Retinal pigment epithelial cell (primary cell): Measurements from ENCODE around the gene L3MBTL4.

ENCODE experiments used
- DNase-seq: peaks from one replicate; pipeline ENCODE4 v3.0.0-alpha.2; 2010; ENCODE audit warnings: low read depth
- H3K4me3 ChIP-seq: 2 replicates; pipeline ENCODE4 v1.5.1; 2011; ENCODE audit warnings: mild to moderate bottlenecking, low read length, control low read depth, moderate library complexity
- TF ChIP-seq, protein P1 (sequence below): conservative IDR thresholded peaks from 2 replicates; pipeline ENCODE4 v1.5.1; 2011; ENCODE audit warnings: low read depth, low read length, control low read depth, inconsistent platforms

Gene L3MBTL4

DNA sequence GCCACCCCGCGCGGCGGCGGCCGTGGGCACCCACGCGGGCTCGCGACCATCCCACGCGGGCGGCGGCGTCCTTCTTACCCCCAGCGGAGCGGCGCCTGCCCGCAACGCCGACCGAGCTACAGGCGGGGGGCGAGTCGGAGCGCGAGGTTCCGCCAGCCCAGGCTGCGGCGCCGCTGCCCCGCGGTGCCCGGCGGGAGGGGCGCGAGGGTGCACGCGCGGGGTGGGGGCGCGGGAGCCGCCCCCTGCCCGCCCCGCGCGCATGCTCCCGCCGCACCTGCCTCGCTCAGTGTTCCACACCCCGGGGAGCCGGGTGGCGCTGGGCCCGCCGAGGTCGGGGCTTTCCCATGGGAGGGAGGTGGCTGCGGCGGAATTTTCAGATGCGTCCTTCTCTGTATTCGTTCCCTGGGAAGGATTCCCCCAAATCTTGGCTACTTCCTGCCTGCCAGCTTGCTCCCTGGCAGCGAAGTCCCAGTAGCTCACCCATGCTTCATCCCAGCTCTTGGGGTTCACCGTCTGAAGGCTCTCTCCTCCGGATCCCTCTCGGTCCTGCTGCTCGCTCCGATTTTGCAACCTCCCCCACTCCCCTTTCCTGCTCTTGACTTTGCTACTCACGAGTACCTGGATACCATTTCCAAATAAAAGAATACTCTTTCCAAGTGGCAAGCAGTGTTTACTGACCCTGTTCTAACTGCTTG lies at the start of gene L3MBTL4:
Gene L3MBTL4, minus strand, starts transcription at position 189 of the 695 bp plus-strand sequence. CDS start 103,286 bp downstream, outside the sequence.
- TF ChIP-seq, protein P1, sequence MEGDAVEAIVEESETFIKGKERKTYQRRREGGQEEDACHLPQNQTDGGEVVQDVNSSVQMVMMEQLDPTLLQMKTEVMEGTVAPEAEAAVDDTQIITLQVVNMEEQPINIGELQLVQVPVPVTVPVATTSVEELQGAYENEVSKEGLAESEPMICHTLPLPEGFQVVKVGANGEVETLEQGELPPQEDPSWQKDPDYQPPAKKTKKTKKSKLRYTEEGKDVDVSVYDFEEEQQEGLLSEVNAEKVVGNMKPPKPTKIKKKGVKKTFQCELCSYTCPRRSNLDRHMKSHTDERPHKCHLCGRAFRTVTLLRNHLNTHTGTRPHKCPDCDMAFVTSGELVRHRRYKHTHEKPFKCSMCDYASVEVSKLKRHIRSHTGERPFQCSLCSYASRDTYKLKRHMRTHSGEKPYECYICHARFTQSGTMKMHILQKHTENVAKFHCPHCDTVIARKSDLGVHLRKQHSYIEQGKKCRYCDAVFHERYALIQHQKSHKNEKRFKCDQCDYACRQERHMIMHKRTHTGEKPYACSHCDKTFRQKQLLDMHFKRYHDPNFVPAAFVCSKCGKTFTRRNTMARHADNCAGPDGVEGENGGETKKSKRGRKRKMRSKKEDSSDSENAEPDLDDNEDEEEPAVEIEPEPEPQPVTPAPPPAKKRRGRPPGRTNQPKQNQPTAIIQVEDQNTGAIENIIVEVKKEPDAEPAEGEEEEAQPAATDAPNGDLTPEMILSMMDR = no peak
- peak within 1 kb of the TSS; percentile 52 for H3K4me3 ChIP-seq
- no peak for DNase-seq

DNA sequence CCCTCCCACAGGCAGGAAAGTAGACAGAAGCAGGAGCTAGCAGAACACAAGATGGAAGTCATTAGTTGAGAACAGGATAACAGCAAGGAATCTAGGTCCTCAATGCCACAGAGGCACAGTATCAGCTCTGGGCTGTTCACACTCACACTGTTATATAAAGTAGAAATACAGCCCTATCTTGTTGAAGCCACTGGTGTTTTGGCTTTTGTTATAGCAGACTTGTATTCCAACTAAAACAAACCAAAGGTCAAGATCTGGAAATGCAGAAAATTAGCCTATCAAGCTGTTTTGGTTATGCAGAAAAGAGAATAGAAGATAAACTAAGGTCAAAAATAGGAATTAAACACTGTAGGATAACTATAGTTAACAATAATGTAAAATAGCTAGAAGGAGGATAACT lies 37.5 kb upstream of the L3MBTL4 start:
- DNase-seq = no peak
- H3K4me3 ChIP-seq = no peak overlapping the region
- TF ChIP-seq, protein P1 = no peak

DNA sequence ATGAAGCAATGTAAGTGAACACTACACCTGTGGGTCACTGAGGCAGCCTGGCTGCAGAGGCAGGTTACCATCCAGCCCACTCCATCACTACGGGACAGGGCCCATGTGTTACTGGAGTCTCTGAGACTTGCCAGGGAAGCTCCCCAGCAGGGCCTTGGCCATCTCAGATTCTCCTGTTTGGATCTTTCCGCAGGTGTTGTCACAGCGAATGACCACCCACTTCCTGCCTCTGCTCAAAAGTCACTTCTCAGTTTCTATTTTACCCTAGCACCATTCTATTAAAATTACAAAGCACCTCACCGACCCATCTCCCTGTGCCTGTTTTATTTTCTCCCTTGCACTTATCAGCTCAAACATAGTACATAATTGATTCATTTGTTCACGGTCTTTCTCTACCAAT lies 34.5 kb upstream of the L3MBTL4 start:
- TF ChIP-seq, protein P1 = no peak
- DNase-seq = no peak
- no peak overlapping the region for H3K4me3 ChIP-seq

DNA sequence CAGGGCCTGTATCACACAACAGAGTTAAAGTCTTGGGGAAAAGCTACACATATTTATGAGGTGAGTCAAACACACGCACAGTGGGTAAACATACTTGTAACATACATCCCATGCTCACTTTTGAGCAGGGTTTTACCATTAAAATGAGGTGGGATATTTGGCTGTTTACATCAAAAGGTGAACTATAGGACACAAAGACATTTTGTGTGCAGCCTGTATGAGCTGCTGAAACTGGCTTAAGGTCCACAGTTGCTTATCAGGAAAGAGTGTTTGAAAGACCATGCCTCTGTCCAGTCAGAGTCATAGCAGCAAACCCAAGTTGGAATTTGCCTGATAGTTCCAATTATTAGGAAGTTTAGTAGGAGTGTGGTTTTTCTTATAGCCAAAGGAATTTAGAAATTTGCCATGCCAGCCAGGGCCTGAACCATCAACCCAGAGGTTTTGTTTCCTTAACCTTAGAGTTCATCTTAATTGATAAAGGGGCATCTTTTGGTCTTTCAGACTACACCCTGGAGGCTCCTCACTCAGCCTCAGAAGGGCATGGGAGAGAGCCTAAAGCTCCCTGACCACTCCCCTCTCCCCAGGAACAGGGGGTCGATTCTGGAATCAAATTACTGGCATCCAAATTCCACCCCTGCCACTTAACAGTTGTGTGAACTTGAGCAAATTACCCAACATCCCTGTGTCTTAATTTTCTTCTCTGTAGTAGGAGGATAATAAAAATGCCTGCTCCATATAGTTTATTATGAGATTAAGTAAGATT lies 29.9 kb upstream of the L3MBTL4 start:
- TF ChIP-seq, protein P1 = no peak
- DNase-seq = no peak
- no peak overlapping the region for H3K4me3 ChIP-seq

DNA sequence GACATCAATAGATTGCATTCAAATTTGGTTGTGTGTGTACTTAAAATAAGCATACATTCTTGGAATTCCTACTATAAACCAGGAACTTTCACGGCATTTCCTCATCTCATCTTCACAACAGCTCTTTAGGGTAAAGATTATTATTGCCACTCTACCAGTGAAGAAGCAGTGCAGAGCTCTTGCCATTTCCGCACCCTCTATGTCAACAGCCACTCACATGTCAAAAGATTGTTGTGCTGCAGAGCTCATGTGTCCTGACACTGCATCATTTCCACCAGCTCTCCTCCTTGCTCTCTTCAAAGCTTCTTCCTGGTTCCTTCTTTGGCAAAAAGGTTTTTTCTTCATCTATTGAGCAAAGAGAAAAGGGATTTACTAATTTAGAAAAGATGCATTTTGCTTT lies 26.5 kb upstream of the L3MBTL4 start:
- no peak overlapping the region for H3K4me3 ChIP-seq
- DNase-seq = no peak
- TF ChIP-seq, protein P1 = no peak

DNA sequence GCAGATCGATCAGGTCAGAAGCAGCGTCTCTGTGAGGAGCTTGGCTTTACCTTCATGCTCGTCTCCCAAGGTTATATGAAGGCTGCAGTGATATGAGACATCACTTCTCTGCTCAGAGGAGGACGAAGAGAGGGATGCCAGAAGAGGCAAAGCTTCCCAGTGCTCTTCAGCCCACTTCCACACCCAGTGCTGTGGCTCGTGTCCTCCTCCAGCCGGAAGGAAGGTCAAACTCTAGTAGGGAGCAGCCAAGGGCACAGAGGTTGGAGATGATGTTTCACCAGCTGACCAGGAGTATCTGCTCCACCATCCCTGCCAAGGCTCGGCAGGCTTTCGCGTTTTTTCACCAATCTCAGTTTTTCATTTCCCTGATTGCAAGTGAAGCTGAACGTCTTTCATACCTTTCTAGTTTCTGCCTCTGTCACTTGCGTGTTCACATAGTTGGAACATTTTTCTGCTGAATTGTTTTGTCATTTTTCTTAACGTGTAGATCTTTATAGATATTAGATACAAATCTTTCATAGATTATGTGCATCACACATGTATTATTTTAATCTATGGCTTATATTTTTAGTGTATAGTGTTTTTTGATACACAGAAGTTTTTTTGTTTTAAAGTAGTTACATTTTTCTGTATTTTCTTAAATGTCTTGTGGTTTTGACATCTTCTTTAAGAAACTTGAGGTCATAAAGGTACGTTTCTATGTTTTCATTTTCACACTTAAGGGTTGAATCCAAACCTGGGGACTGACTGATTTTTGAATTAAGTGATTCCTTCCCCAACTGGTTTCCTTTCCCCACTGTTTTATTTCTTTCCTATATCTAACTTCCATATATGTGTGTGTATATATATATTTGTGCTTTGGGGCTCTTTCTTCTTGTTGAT lies 23.5 kb upstream of the L3MBTL4 start:
- no peak overlapping the region for H3K4me3 ChIP-seq
- TF ChIP-seq, protein P1 = no peak
- no peak for DNase-seq
